Gastroesophageal sphincter (tissue), 4 donors: ENCODE data around the gene BTBD9. TPM values are rescaled to one million over a fixed set of nuclear protein-coding genes. Genes with fewer than 3 reads are reported as not detected.

Experiments used
- ATAC-seq: fragments of 150-250 bp; one replicate; pipeline ENCODE4 v1.9.1; 2016; ENCODE audit warnings: mild to moderate bottlenecking, moderate library complexity
- H3K27ac ChIP-seq, 4 donors: fragments of 200-600 bp; sonication (generic) in 3 of 4; 1 replicate in 3 of 4; 2 replicates in 1 of 4; pipeline ENCODE4 v1.5.1; 2016 to 2019
- H3K27me3 ChIP-seq: fragments of 200-600 bp; sonication (generic); one replicate; pipeline ENCODE4 v1.5.1; 2019
- H3K36me3 ChIP-seq, 2 donors: fragments of 200-600 bp; sonication (generic); one replicate each; pipeline ENCODE4 v1.5.1; 2019; ENCODE audit warnings: control low read depth in 1 of 2
- H3K4me1 ChIP-seq, 3 donors: fragments of 200-600 bp; sonication (generic); 1 replicate in 2 of 3; 2 replicates in 1 of 3; pipeline ENCODE4 v1.5.1; 2016 to 2019; ENCODE audit warnings: control low read depth in 2 of 3
- H3K4me3 ChIP-seq, 2 donors: fragments of 200-600 bp; sonication (generic); one replicate each; pipeline ENCODE4 v1.5.1; 2019; ENCODE audit warnings: mild to moderate bottlenecking in 1 of 2, moderate library complexity in 1 of 2
- H3K9me3 ChIP-seq, 3 donors: fragments of 200-600 bp; sonication (generic); one replicate each; pipeline ENCODE4 v1.5.1; 2017 to 2019; ENCODE audit warnings: control low read depth in 2 of 3
- EP300 ChIP-seq: sonication (generic); formaldehyde crosslinking; IDR thresholded peaks from one replicate; pipeline ENCODE4 v1.6.1; 2017; ENCODE audit warnings: antibody characterized with exemption, mild to moderate bottlenecking
- POLR2A ChIP-seq, 2 donors: fragments of 450-650 bp; IDR thresholded peaks; one replicate each; pipeline ENCODE4 v1.6.1; 2017; ENCODE audit warnings: antibody characterized with exemption in 2 of 2, mild to moderate bottlenecking in 2 of 2, moderate library complexity in 1 of 2
- POLR2AphosphoS5 ChIP-seq: sonication (generic); formaldehyde crosslinking; IDR thresholded peaks from one replicate; pipeline ENCODE4 v1.6.1; 2017; ENCODE audit warnings: antibody characterized with exemption
- WGBS, 2 donors: methylation state at CpG; one replicate each; pipeline ENCODE4 v1.1.5; 2018; ENCODE audit warnings: low coverage in 1 of 2; 5-methylcytosine and 5-hydroxymethylcytosine counted together
- total RNA-seq, 4 donors: library from RNA; depleted of rRNA; stranded (reverse); fragments of >200 nt; gene quantifications; one replicate each; pipeline ENCODE4 v1.1.0, GENCODE V29; 2016
- TF ChIP-seq, protein P1 (sequence below), 4 experiments: fragments of 200-600 bp in 2 of 4; fragments of 450-650 bp in 2 of 4; sonication (generic) in 1 of 4; IDR thresholded peaks; one replicate each; pipeline ENCODE4 v1.5.1; 2017 to 2019; ENCODE audit warnings: antibody characterized with exemption in 4 of 4, mild to moderate bottlenecking in 2 of 4, moderate library complexity in 2 of 4

The BTBD9 gene
- total RNA-seq, 4 donors from 2014 or later = 11.3 to 18.9 (median 13.8) TPM

DNA sequence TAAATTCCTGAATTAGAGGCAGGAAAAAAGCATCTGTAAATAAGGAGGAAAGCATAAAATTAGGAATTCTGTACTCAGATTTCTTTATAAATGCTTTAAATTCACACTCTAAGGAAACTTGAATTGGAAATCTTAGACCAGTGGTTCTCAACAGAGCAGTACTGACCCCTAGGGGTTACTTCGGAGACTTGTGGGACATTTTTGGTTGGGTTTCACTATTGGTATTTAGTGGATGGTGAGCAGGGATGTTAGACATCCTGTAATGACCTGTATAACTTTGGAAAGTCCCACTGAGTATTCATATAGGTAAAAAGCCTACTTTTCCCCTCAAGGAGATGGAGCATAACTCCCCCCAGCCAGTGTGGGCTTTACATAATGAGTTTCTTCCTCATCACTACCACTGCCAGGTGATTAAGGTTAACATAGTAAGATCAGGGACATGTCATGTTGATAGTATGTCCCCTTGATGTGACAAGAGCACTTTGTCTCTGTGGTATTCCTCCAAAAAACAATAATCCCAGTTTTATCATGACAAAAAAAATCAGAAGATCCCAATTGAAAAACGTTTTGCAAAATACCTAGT, 32.2 kb upstream of the BTBD9 start:
- no peak for TF ChIP-seq POLR2A (IDR thresholded peaks at IDR 0.05)
- TF ChIP-seq, protein P1, sequence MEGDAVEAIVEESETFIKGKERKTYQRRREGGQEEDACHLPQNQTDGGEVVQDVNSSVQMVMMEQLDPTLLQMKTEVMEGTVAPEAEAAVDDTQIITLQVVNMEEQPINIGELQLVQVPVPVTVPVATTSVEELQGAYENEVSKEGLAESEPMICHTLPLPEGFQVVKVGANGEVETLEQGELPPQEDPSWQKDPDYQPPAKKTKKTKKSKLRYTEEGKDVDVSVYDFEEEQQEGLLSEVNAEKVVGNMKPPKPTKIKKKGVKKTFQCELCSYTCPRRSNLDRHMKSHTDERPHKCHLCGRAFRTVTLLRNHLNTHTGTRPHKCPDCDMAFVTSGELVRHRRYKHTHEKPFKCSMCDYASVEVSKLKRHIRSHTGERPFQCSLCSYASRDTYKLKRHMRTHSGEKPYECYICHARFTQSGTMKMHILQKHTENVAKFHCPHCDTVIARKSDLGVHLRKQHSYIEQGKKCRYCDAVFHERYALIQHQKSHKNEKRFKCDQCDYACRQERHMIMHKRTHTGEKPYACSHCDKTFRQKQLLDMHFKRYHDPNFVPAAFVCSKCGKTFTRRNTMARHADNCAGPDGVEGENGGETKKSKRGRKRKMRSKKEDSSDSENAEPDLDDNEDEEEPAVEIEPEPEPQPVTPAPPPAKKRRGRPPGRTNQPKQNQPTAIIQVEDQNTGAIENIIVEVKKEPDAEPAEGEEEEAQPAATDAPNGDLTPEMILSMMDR (IDR thresholded peaks at IDR 0.05) = peak; percentile 26 to 65 (median 40)

DNA sequence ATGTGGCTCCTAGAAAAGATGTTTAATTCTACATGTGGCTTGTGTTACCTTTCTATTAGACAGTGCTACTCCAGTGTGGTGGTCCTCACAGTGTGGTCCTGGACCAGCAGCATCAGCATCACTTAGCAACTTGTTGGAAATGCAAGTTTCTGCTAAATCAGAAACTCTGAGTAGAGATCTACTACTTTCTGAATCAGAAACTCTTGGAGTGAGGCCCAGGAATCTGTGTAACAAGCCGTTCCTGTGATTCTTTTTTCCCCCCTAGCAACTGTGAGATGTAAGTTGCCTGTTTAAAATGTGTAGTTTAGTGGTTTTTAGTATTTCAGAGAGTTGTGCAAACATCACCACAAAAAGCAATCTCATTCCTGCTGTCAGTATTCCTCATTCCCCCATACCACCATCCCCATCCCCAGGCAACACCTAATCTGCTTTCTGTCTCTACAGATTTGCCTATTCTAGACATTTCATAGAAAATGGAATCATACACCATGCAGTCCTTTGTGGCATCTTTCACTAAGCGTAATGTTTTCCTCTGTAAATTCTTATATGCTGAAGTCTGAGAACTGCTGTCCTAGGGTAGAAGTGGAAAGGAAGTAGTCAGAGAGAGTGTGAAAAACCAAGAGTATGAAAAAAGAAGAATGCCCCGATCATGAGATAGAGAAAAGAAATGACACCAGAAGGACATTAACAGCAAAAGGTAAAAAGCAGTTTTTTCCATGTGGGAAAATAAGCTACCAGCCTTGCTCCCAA, 18.9 kb upstream of the BTBD9 start:
- WGBS, 2 donors = 81 to 90% methylated on average over 2 to 3 of the region's 3 CpGs
- Histone ChIP-seq H3K9me3 (no peaks in the 10 kb centered on the region), H3K36me3 (peaks cover 0 to 41% of the 10 kb centered on the region in 2 donors), H3K27ac (no peak overlapping the region), H3K4me1 (no peaks in the 10 kb centered on the region), H3K4me3 (no peak overlapping the region), H3K27me3 (no peaks in the 10 kb centered on the region)
- TF ChIP-seq, protein P1 (IDR thresholded peaks at IDR 0.05) = no peak
- no peak for TF ChIP-seq EP300
- TF ChIP-seq POLR2AphosphoS5 = no peak
- no peak for TF ChIP-seq POLR2A (IDR thresholded peaks at IDR 0.05)
- no peak for ATAC-seq

More for the DNA sequence above, 32.2 kb upstream of the BTBD9 start:
- H3K36me3 ChIP-seq = peaks cover 0 to 26% of the 10 kb centered on the region in 2 donors
- H3K27ac ChIP-seq = no peak overlapping the region
- no peak for ATAC-seq
- H3K4me1 ChIP-seq = no peaks in the 10 kb centered on the region
- no peak overlapping the region for H3K4me3 ChIP-seq
- 0 to 6% methylated on average over 2 of the region's 2 CpGs for WGBS, 2 donors
- no peaks in the 10 kb centered on the region for H3K9me3 ChIP-seq
- no peaks in the 10 kb centered on the region for H3K27me3 ChIP-seq

DNA sequence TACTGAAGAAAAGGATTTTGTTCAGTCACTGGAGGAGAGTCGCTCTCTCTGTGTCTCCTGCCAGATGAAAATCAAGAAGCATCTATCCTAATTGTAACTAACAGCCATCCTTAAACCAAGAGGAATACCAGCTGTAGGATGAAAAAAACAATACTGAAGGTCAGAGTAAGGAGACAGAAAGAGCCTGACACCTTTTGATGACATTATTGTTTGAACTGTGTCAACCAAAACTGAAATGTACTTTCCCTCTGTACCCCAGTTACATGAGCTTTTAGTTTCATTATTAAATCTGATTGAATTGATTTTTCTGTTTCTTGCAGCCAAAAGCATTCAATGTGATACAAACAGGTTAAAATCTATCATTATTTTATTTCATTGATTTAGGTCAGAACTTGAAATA, 17.2 kb upstream of the BTBD9 start:
- ATAC-seq = no peak
- H3K36me3 ChIP-seq = peaks cover 0 to 41% of the 10 kb centered on the region in 2 donors
- H3K4me3 ChIP-seq = no peak overlapping the region
- H3K4me1 ChIP-seq = no peaks in the 10 kb centered on the region
- no peak overlapping the region for H3K27ac ChIP-seq
- no peaks in the 10 kb centered on the region for H3K27me3 ChIP-seq
- H3K9me3 ChIP-seq = no peaks in the 10 kb centered on the region
- TF ChIP-seq EP300 = no peak
- TF ChIP-seq POLR2AphosphoS5 = no peak
- TF ChIP-seq POLR2A (IDR thresholded peaks at IDR 0.05) = no peak
- TF ChIP-seq, protein P1 (IDR thresholded peaks at IDR 0.05) = no peak
- WGBS, 2 donors = 100% methylated on average over 1 of the region's 1 CpG; no CpG with 5 or more reads in 1 of the 2 donors

DNA sequence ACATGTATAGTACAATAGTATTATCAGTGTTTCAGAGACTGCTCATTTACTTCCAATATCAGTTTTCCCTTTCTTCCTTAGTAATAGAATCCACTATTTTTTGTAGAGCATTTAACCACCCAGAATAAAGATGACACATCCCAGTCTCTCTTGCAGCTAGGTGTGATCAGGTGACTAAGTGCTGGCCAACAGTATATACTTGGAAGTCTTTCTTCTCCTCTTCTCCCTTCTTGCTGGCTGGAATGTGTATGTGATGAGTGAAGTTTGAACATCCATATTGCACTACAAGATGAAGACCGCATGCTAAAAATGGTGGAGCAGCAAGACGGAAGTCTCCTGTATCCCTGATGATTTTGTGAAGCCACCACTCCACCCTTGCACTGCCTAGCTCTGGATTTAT, 14.5 kb upstream of the BTBD9 start:
- H3K27me3 ChIP-seq = no peaks in the 10 kb centered on the region
- H3K4me3 ChIP-seq = no peak overlapping the region
- WGBS, 2 donors = 91 to 100% methylated on average over 2 of the region's 2 CpGs
- no peak for ATAC-seq
- peaks cover 0 to 42% of the 10 kb centered on the region in 2 donors for H3K36me3 ChIP-seq
- TF ChIP-seq EP300 (no peak), POLR2AphosphoS5 (no peak), POLR2A (IDR thresholded peaks at IDR 0.05) (no peak)
- TF ChIP-seq, protein P1 (IDR thresholded peaks at IDR 0.05) = no peak
- no peaks in the 10 kb centered on the region for H3K4me1 ChIP-seq
- H3K9me3 ChIP-seq = no peaks in the 10 kb centered on the region
- H3K27ac ChIP-seq = no peak overlapping the region
